Measurements from ENCODE around the gene DHX15. TPM values are rescaled to one million over a fixed set of nuclear protein-coding genes. Genes with fewer than 3 reads are reported as not detected.

Gene DHX15
- total RNA-seq, 1 donor from 2014 or later: 154 TPM

DNA sequence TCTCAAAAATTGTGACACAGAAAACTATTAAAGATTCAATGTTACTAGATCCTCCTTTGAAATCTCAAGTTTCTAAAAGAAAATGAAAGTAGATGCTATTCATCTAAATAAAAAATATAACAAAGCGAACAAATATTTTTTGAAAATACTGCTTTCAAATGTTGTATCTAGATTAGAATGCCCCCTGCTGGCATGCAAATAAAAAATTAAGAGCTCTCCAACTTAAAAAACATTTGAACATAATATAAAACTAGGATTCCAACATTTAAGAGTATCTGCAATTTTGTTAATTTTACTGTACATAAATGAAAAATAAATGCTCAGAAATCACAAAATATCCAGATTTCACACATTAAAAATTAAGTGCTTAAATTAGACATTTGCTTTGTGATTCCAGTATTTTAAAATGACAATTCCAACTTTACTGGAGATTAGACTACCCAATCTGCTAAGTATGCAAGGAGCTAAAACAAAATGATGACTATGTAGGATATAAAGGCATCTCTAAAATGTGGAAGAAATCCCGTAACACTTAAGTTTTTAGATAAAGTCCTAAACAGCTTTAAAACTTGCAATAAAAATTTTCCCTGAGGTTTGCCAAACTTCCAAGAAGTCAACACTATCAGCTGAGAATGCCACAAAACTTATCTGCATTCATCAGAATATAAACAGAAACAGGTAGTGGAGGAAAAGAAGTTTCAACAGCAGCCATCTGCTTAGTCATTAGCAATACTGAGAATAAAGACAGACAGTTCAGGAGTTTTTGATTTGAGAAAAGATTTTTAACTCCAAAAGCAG, 32.7 kb downstream of the DHX15 start:
- TF ChIP-seq, protein P1, sequence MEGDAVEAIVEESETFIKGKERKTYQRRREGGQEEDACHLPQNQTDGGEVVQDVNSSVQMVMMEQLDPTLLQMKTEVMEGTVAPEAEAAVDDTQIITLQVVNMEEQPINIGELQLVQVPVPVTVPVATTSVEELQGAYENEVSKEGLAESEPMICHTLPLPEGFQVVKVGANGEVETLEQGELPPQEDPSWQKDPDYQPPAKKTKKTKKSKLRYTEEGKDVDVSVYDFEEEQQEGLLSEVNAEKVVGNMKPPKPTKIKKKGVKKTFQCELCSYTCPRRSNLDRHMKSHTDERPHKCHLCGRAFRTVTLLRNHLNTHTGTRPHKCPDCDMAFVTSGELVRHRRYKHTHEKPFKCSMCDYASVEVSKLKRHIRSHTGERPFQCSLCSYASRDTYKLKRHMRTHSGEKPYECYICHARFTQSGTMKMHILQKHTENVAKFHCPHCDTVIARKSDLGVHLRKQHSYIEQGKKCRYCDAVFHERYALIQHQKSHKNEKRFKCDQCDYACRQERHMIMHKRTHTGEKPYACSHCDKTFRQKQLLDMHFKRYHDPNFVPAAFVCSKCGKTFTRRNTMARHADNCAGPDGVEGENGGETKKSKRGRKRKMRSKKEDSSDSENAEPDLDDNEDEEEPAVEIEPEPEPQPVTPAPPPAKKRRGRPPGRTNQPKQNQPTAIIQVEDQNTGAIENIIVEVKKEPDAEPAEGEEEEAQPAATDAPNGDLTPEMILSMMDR (IDR thresholded peaks at IDR 0.05; ENCODE audit: unreplicated experiment): peak; percentile 47
- Mint-ChIP-seq H3K27ac (ENCODE audit: unreplicated experiment) (no peak overlapping the region), H3K9me3 (ENCODE audit: unreplicated experiment) (no peaks in the 10 kb centered on the region), H3K36me3 (ENCODE audit: low read depth, unreplicated experiment) (peaks cover 15% of the 10 kb centered on the region), H3K4me1 (ENCODE audit: unreplicated experiment) (no peaks in the 10 kb centered on the region), H3K4me3 (ENCODE audit: unreplicated experiment) (no peak overlapping the region), H3K27me3 (ENCODE audit: unreplicated experiment) (no peaks in the 10 kb centered on the region)
- no peak for DNase-seq (ENCODE audit: low spot score)

DNA sequence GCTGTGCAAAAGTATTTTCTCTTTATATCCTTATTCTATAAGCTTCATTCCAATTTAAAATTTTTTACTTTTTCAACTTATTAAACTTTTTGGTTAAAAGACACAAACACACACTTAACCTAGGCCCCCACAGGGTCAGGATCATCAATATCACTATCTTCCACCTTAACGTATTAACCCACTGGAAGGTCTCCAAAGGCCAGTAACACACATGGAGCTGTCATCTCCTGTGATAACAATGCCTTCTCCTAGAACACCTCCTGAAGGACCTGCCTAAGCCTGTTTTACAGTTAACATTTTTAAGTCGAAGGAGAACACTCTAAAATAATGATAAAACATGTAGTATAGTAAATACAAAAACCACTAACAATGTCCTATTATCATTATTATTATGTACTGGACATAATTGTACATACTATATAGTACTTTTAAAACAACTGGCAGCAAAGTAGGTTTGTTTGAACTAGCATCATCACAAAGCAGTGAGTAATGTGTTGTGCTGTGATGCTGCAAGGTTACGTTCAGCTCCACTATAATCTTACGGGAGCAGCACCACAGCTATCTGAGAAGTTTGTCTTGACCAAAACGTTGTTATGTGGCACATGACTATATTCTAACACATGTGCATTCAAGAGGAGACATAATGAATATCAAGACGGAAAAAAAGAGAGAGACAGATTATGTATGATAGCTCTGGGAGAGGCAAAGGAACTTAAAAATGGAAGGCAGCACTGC, 33.7 kb downstream of the DHX15 start:
- Mint-ChIP-seq H3K9me3 (ENCODE audit: unreplicated experiment) (no peaks in the 10 kb centered on the region), H3K27ac (ENCODE audit: unreplicated experiment) (no peak overlapping the region), H3K4me1 (ENCODE audit: unreplicated experiment) (no peaks in the 10 kb centered on the region), H3K36me3 (ENCODE audit: low read depth, unreplicated experiment) (peaks cover 11% of the 10 kb centered on the region), H3K27me3 (ENCODE audit: unreplicated experiment) (no peaks in the 10 kb centered on the region), H3K4me3 (ENCODE audit: unreplicated experiment) (no peak overlapping the region)
- DNase-seq (ENCODE audit: low spot score): no peak
- TF ChIP-seq, protein P1 (IDR thresholded peaks at IDR 0.05; ENCODE audit: unreplicated experiment): no peak

DNA sequence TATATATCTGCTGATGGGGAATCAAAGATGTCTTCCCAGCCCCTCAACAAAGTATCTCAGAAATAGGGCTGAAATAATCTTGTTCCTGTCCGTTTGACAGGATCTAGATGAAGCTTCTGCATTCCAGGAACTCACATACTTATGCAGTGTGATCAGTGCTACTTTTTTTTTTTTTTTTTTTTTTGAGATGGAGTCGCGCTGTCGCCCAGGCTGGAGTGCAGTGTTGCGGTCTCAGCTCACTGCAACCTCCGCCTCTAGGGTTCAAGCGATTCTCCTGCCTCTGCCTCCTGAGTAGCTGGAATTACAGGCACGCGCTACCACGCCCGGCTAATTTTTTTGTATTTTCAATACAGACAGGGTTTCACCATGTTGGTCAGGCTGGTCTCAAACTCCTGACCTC, 36.4 kb downstream of the DHX15 start:
- peaks cover 5% of the 10 kb centered on the region for H3K36me3 Mint-ChIP-seq (ENCODE audit: low read depth, unreplicated experiment)
- no peaks in the 10 kb centered on the region for H3K4me1 Mint-ChIP-seq (ENCODE audit: unreplicated experiment)
- TF ChIP-seq, protein P1 (IDR thresholded peaks at IDR 0.05; ENCODE audit: unreplicated experiment): no peak

DNA sequence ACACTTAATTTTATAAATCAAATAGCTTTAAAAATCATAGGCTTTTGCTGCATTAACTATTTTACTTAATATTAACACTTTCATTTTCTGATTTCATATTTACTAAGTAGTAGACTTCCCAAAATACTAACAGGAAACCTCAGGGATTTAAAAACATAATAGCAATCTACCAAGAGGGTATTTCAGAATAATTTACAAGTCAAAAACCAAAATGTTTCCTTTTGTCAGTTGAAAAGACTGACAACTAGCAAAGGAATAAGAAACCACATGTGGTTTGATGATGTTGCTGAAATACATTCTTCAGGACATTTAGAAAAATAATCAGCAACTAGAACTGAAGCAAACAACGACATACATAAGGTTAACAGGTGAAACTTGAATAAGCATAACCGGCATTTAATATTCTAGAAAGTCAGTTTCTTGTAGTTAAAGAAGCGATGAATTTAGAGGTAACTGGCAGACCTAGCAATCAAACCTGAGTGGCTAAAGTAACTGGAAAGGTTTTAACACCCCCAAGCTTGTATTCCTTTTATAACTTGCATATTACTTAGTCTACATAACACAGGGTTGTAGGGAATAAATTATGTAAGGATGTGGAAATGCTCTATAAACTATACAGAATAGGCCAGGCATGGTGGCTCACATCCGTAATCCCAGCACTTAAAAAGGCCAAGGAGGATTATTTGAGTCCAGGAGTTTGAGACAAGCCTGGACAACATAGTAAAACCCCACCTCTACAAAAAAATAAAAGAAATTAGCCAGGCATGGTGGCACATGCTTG, 40.0 kb downstream of the DHX15 start:
- H3K4me3 Mint-ChIP-seq (ENCODE audit: unreplicated experiment): no peak overlapping the region
- no peak for DNase-seq (ENCODE audit: low spot score)
- TF ChIP-seq, protein P1 (IDR thresholded peaks at IDR 0.05; ENCODE audit: unreplicated experiment): no peak

More for the DNA sequence above, 36.4 kb downstream of the DHX15 start:
- Mint-ChIP-seq H3K27me3 (ENCODE audit: unreplicated experiment) (no peaks in the 10 kb centered on the region), H3K27ac (ENCODE audit: unreplicated experiment) (peak overlapping the region; percentile 57), H3K9me3 (ENCODE audit: unreplicated experiment) (no peaks in the 10 kb centered on the region), H3K4me3 (ENCODE audit: unreplicated experiment) (no peak overlapping the region)
- no peak for DNase-seq (ENCODE audit: low spot score)

More for the DNA sequence above, 40.0 kb downstream of the DHX15 start:
- H3K27ac Mint-ChIP-seq (ENCODE audit: unreplicated experiment): no peak overlapping the region
- no peaks in the 10 kb centered on the region for H3K9me3 Mint-ChIP-seq (ENCODE audit: unreplicated experiment)
- H3K27me3 Mint-ChIP-seq (ENCODE audit: unreplicated experiment): no peaks in the 10 kb centered on the region
- peaks cover 13% of the 10 kb centered on the region for H3K36me3 Mint-ChIP-seq (ENCODE audit: low read depth, unreplicated experiment)
- H3K4me1 Mint-ChIP-seq (ENCODE audit: unreplicated experiment): no peaks in the 10 kb centered on the region
